Measurements from ENCODE around the gene HLA-B.
A peak's percentile ranks its signal among the peaks of the same experiment; 100 is the strongest.

Gene HLA-B

GRCh38 chr6:31401403-31401802 is 44.4 kb upstream of the HLA-B start:
- H3K36me3 ChIP-seq (ENCODE audit: control insufficient read depth in 2 of 2, insufficient read depth in 1 of 2, low read length in 2 of 2): no peaks in the 10 kb centered on the region
- no peak overlapping the region for H3K4me3 ChIP-seq (ENCODE audit: low read depth, low read length)
- ChIA-PET CTCF (interaction anchor here (1.1 to 10.0 kb wide), 6 partner anchors 8 to 196 kb away, joined by 3 to 98 read pairs (median 4); no protein-coding TSS in a partner anchor), POLR2A (interaction anchor here (0.6 to 2.5 kb wide), 5 partner anchors 41 to 461 kb away, joined by 3 to 6 read pairs (median 4); partner anchors contain the start of genes DDX39B and NEU1)
- peaks cover 7% of the 10 kb centered on the region; the same call in 1 of the 2 replicates for H3K4me1 ChIP-seq (ENCODE audit: control insufficient read depth, insufficient read depth, low read length)
- no peaks in the 10 kb centered on the region for H3K9me3 ChIP-seq (ENCODE audit: control insufficient read depth, insufficient read depth, low read depth, low read length)
- H3K27ac ChIP-seq (ENCODE audit: extremely low read depth, low read depth, low read length): no peak overlapping the region
- TF ChIP-seq ZFHX2 (tag by site-specific recombination; conservative IDR thresholded peaks at IDR 0.05) (peak; percentile 33), ZNF600 (tag by site-specific recombination; IDR thresholded peaks at IDR 0.05) (peak; percentile 56), ZNF311 (tag by site-specific recombination; IDR thresholded peaks at IDR 0.05; ENCODE audit: borderline replicate concordance) (no peak), KLF8 (tag by site-specific recombination; IDR thresholded peaks at IDR 0.05) (peak; percentile 60), GLIS1 (tag by site-specific recombination; IDR thresholded peaks at IDR 0.05) (0 out of 2 replicates have a peak, but pooled peaks have one; percentile 8), ZNF792 (tag by site-specific recombination; IDR thresholded peaks at IDR 0.05) (no peak), RBAK (tag by site-specific recombination; IDR thresholded peaks at IDR 0.05) (no peak), MZF1 (tag by site-specific recombination; IDR thresholded peaks at IDR 0.05; ENCODE audit: borderline replicate concordance) (no peak), ZNF658 (tag by site-specific recombination; IDR thresholded peaks at IDR 0.05) (no peak), ZSCAN18 (tag by site-specific recombination; IDR thresholded peaks at IDR 0.05) (no peak), INSM2 (tag by site-specific recombination; IDR thresholded peaks at IDR 0.05) (peak; percentile 84), ZEB2 (tag by site-specific recombination; IDR thresholded peaks at IDR 0.05) (peak; percentile 36; the same call in 1 of the 2 replicates), HOXC10 (CRISPR knock-in tag; IDR thresholded peaks at IDR 0.05) (no peak), ZNF629 (tag by site-specific recombination; IDR thresholded peaks at IDR 0.05) (0 out of 2 replicates have a peak, but pooled peaks have one; percentile 13), SP7 (tag by site-specific recombination; IDR thresholded peaks at IDR 0.05) (peak; percentile 90), OSR2 (tag by site-specific recombination; IDR thresholded peaks at IDR 0.05) (peak; percentile 94), ZBTB21 (tag by site-specific recombination; IDR thresholded peaks at IDR 0.05) (no peak), ZNF324 (tag by site-specific recombination; IDR thresholded peaks at IDR 0.05) (0 out of 2 replicates have a peak, but pooled peaks have one; percentile 23), WT1 (tag by site-specific recombination; IDR thresholded peaks at IDR 0.05) (peak; percentile 84), SCRT1 (tag by site-specific recombination; IDR thresholded peaks at IDR 0.05; ENCODE audit: borderline replicate concordance) (no peak), PATZ1 (tag by site-specific recombination; IDR thresholded peaks at IDR 0.05) (0 out of 2 replicates have a peak, but pooled peaks have one; percentile 11), ZNF639 (tag by site-specific recombination; IDR thresholded peaks at IDR 0.05) (0 out of 2 replicates have a peak, but pooled peaks have one; percentile 19)
- TF ChIP-seq, protein P1, sequence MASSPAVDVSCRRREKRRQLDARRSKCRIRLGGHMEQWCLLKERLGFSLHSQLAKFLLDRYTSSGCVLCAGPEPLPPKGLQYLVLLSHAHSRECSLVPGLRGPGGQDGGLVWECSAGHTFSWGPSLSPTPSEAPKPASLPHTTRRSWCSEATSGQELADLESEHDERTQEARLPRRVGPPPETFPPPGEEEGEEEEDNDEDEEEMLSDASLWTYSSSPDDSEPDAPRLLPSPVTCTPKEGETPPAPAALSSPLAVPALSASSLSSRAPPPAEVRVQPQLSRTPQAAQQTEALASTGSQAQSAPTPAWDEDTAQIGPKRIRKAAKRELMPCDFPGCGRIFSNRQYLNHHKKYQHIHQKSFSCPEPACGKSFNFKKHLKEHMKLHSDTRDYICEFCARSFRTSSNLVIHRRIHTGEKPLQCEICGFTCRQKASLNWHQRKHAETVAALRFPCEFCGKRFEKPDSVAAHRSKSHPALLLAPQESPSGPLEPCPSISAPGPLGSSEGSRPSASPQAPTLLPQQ (tag by site-specific recombination; IDR thresholded peaks at IDR 0.05): 0 out of 2 replicates have a peak, but pooled peaks have one; percentile 17
- TF ChIP-seq, protein P2, sequence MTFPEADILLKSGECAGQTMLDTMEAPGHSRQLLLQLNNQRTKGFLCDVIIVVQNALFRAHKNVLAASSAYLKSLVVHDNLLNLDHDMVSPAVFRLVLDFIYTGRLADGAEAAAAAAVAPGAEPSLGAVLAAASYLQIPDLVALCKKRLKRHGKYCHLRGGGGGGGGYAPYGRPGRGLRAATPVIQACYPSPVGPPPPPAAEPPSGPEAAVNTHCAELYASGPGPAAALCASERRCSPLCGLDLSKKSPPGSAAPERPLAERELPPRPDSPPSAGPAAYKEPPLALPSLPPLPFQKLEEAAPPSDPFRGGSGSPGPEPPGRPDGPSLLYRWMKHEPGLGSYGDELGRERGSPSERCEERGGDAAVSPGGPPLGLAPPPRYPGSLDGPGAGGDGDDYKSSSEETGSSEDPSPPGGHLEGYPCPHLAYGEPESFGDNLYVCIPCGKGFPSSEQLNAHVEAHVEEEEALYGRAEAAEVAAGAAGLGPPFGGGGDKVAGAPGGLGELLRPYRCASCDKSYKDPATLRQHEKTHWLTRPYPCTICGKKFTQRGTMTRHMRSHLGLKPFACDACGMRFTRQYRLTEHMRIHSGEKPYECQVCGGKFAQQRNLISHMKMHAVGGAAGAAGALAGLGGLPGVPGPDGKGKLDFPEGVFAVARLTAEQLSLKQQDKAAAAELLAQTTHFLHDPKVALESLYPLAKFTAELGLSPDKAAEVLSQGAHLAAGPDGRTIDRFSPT (tag by site-specific recombination; IDR thresholded peaks at IDR 0.05): 0 out of 2 replicates have a peak, but pooled peaks have one; percentile 35
- TF ChIP-seq, protein P3, sequence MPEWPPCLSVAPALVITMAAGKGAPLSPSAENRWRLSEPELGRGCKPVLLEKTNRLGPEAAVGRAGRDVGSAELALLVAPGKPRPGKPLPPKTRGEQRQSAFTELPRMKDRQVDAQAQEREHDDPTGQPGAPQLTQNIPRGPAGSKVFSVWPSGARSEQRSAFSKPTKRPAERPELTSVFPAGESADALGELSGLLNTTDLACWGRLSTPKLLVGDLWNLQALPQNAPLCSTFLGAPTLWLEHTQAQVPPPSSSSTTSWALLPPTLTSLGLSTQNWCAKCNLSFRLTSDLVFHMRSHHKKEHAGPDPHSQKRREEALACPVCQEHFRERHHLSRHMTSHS (tag by site-specific recombination; IDR thresholded peaks at IDR 0.05): no peak
- TF ChIP-seq, protein P4, sequence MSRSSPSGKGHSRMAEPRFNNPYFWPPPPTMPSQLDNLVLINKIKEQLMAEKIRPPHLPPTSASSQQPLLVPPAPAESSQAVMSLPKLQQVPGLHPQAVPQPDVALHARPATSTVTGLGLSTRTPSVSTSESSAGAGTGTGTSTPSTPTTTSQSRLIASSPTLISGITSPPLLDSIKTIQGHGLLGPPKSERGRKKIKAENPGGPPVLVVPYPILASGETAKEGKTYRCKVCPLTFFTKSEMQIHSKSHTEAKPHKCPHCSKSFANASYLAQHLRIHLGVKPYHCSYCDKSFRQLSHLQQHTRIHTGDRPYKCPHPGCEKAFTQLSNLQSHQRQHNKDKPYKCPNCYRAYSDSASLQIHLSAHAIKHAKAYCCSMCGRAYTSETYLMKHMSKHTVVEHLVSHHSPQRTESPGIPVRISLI (tag by site-specific recombination; IDR thresholded peaks at IDR 0.05): peak; percentile 92

Measured in HEK293 (cell line).